Esophagus squamous epithelium (tissue), 4 donors: ENCODE results near the gene RPL4.

Experiments
- POLR2A ChIP-seq, 4 donors: fragments of 450-650 bp; IDR thresholded peaks; one replicate each; pipeline ENCODE4 v1.6.1; 2017; ENCODE audit warnings: antibody characterized with exemption in 4 of 4, mild to moderate bottlenecking in 4 of 4, moderate library complexity in 3 of 4
- TF ChIP-seq, protein P1 (sequence below), 6 experiments: fragments of 450-650 bp in 4 of 6; fragments of 200-600 bp in 2 of 6; sonication (generic) in 2 of 6; IDR thresholded peaks; one replicate each; pipeline ENCODE4 v1.5.1; 2016 to 2019; ENCODE audit warnings: antibody characterized with exemption in 6 of 6, mild to moderate bottlenecking in 4 of 6, moderate library complexity in 4 of 6

DNA sequence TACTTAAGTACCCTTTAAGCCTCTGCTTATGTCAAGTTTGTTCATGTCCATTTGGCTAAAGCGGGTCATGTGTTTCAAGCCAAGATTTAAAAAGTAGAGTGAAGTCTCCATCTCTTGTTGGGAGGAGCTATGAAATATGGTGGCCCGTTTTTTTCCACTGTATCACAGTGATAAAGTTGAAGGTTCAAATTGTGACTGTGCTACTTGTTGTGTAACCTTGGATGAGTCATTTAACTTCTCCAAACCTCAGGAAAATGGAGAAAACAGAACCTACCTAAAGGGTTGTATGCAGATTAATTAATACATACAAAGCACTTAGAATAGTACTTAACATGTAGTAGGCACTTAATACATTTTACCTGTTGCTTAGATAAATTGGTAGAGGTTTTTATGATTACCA, 50.5 kb downstream of the RPL4 start:
- TF ChIP-seq, protein P1, sequence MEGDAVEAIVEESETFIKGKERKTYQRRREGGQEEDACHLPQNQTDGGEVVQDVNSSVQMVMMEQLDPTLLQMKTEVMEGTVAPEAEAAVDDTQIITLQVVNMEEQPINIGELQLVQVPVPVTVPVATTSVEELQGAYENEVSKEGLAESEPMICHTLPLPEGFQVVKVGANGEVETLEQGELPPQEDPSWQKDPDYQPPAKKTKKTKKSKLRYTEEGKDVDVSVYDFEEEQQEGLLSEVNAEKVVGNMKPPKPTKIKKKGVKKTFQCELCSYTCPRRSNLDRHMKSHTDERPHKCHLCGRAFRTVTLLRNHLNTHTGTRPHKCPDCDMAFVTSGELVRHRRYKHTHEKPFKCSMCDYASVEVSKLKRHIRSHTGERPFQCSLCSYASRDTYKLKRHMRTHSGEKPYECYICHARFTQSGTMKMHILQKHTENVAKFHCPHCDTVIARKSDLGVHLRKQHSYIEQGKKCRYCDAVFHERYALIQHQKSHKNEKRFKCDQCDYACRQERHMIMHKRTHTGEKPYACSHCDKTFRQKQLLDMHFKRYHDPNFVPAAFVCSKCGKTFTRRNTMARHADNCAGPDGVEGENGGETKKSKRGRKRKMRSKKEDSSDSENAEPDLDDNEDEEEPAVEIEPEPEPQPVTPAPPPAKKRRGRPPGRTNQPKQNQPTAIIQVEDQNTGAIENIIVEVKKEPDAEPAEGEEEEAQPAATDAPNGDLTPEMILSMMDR (IDR thresholded peaks at IDR 0.05): no peak
- no peak for TF ChIP-seq POLR2A (IDR thresholded peaks at IDR 0.05)
